NT2/D1 (cell line): ENCODE results near the gene HSPA1B.

ENCODE experiments used
- SUZ12 ChIP-seq: IDR thresholded peaks from 2 replicates; pipeline ENCODE4 v1.6.1; 2011; ENCODE audit not compliant: insufficient read length, insufficient read depth; ENCODE audit errors: extremely low read depth
- YY1 ChIP-seq: IDR thresholded peaks from 2 replicates; pipeline ENCODE4 v1.6.1; 2011; ENCODE audit not compliant: insufficient read length, insufficient read depth

- TF ChIP-seq YY1 = no peak
- no peak for TF ChIP-seq SUZ12
Measured at GRCh38 chr6:31865205-31866118, 37.9 kb downstream of the HSPA1B start.
